ENCODE data around the gene CAPN2. TPM values are rescaled to one million over a fixed set of nuclear protein-coding genes. Genes with fewer than 3 reads are reported as not detected.

Gene CAPN2
- total RNA-seq, 2 donors from 2014 or later: 218 to 220 TPM

GRCh38 chr1:223756806-223757700, 44.7 kb downstream of the CAPN2 start:
- Mint-ChIP-seq H3K27me3 (no peaks in the 10 kb centered on the region), H3K4me3 (no peak overlapping the region), H3K27ac (peak overlapping the region; percentile 11), H3K36me3 (ENCODE audit: low read depth) (peaks cover 8% of the 10 kb centered on the region), H3K4me1 (peaks cover 9% of the 10 kb centered on the region)
- ATAC-seq (no peak), DNase-seq (no peak)
- H3K9me3 ChIP-seq (ENCODE audit: control insufficient read depth, low read length, poor library complexity, severe bottlenecking): no peaks in the 10 kb centered on the region

- Mint-ChIP-seq H3K27me3 (no peaks in the 10 kb centered on the region), H3K27ac (no peak overlapping the region), H3K4me3 (no peak overlapping the region), H3K4me1 (peaks cover 6% of the 10 kb centered on the region), H3K36me3 (ENCODE audit: low read depth) (peaks cover 10% of the 10 kb centered on the region)
- ATAC-seq (no peak), DNase-seq (no peak)
- H3K9me3 ChIP-seq (ENCODE audit: control insufficient read depth, low read length, poor library complexity, severe bottlenecking): no peaks in the 10 kb centered on the region
Measured at GRCh38 chr1:223758734-223759133, 46.4 kb downstream of the CAPN2 start.

DNA sequence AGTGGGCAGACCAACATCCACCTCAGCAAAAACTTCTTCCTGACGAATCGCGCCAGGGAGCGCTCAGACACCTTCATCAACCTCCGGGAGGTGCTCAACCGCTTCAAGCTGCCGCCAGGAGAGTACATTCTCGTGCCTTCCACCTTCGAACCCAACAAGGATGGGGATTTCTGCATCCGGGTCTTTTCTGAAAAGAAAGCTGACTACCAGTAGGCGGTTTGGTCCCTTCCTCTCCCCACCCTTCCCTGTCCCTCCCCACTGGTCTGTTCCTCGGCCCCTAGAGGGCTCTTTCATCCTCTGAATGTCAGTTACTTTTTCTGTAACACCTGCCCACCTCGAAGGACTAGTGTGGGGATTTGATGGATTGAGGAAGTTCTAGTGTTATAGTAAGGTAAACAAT, 46.9 kb downstream of the CAPN2 start:
- no peak for ATAC-seq
- H3K36me3 Mint-ChIP-seq (ENCODE audit: low read depth): peaks cover 10% of the 10 kb centered on the region
- H3K27me3 Mint-ChIP-seq: no peaks in the 10 kb centered on the region
- no peaks in the 10 kb centered on the region for H3K9me3 ChIP-seq (ENCODE audit: control insufficient read depth, low read length, poor library complexity, severe bottlenecking)
- H3K4me3 Mint-ChIP-seq: no peak overlapping the region
- peaks cover 6% of the 10 kb centered on the region for H3K4me1 Mint-ChIP-seq
- DNase-seq: no peak
- H3K27ac Mint-ChIP-seq: no peak overlapping the region

GRCh38 chr1:223760833-223761232, 48.5 kb downstream of the CAPN2 start:
- no peak for ATAC-seq
- no peak for DNase-seq
- Mint-ChIP-seq H3K4me3 (no peak overlapping the region), H3K36me3 (ENCODE audit: low read depth) (peaks cover 8% of the 10 kb centered on the region), H3K27me3 (no peaks in the 10 kb centered on the region), H3K4me1 (peaks cover 4% of the 10 kb centered on the region), H3K27ac (no peak overlapping the region)
- no peaks in the 10 kb centered on the region for H3K9me3 ChIP-seq (ENCODE audit: control insufficient read depth, low read length, poor library complexity, severe bottlenecking)

- Mint-ChIP-seq H3K4me1 (peaks cover 4% of the 10 kb centered on the region), H3K36me3 (ENCODE audit: low read depth) (peaks cover 8% of the 10 kb centered on the region), H3K4me3 (no peak overlapping the region), H3K27me3 (no peaks in the 10 kb centered on the region), H3K27ac (peak overlapping the region; percentile 89)
- DNase-seq (no peak), ATAC-seq (no peak)
- no peaks in the 10 kb centered on the region for H3K9me3 ChIP-seq (ENCODE audit: control insufficient read depth, low read length, poor library complexity, severe bottlenecking)
Measured at GRCh38 chr1:223761411-223761810, 49.1 kb downstream of the CAPN2 start.

DNA sequence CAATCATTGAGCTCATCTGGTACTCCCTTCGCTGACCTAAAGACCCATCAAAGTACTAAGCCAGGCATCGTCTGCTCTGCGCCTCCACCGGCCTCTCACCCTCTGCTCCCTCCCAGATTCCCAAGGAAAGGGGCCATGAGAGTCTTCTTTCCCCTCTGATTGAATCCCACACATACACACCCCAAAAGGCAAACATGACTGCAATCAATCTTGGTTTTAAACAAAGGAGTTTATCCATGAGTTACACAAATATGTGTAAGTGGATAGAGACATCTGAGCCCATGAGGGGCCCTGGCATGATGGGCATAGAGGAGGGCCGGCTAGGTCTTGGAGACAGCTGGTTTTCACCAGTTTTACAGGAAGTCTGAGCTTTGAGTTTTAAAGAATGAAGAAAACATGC, 50.9 kb downstream of the CAPN2 start:
- ATAC-seq (no peak), DNase-seq (no peak)
- H3K36me3 Mint-ChIP-seq (ENCODE audit: low read depth): peaks cover 8% of the 10 kb centered on the region

GRCh38 chr1:223763881-223764280, 51.5 kb downstream of the CAPN2 start:
- DNase-seq: no peak
- H3K9me3 ChIP-seq (ENCODE audit: control insufficient read depth, low read length, poor library complexity, severe bottlenecking): no peaks in the 10 kb centered on the region
- H3K4me1 Mint-ChIP-seq: peaks cover 4% of the 10 kb centered on the region
- no peak overlapping the region for H3K4me3 Mint-ChIP-seq
- H3K27me3 Mint-ChIP-seq: no peaks in the 10 kb centered on the region
- ATAC-seq: no peak
- H3K27ac Mint-ChIP-seq: peak overlapping the region; percentile 89
- H3K36me3 Mint-ChIP-seq (ENCODE audit: low read depth): peaks cover 8% of the 10 kb centered on the region

More for the DNA sequence above, 50.9 kb downstream of the CAPN2 start:
- H3K4me1 Mint-ChIP-seq: peaks cover 4% of the 10 kb centered on the region
- no peak overlapping the region for H3K4me3 Mint-ChIP-seq
- H3K27ac Mint-ChIP-seq: peak overlapping the region; percentile 89
- no peaks in the 10 kb centered on the region for H3K9me3 ChIP-seq (ENCODE audit: control insufficient read depth, low read length, poor library complexity, severe bottlenecking)
- no peaks in the 10 kb centered on the region for H3K27me3 Mint-ChIP-seq

GRCh38 chr1:223765036-223765718, 52.8 kb downstream of the CAPN2 start:
- peak overlapping the region; percentile 68 for H3K27ac Mint-ChIP-seq
- H3K36me3 Mint-ChIP-seq (ENCODE audit: low read depth): peaks cover 5% of the 10 kb centered on the region
- no peaks in the 10 kb centered on the region for H3K27me3 Mint-ChIP-seq
- no peaks in the 10 kb centered on the region for H3K4me1 Mint-ChIP-seq
- ATAC-seq: peak; percentile 16
- H3K9me3 ChIP-seq (ENCODE audit: control insufficient read depth, low read length, poor library complexity, severe bottlenecking): no peaks in the 10 kb centered on the region
- no peak overlapping the region for H3K4me3 Mint-ChIP-seq
- no peak for DNase-seq

DNA sequence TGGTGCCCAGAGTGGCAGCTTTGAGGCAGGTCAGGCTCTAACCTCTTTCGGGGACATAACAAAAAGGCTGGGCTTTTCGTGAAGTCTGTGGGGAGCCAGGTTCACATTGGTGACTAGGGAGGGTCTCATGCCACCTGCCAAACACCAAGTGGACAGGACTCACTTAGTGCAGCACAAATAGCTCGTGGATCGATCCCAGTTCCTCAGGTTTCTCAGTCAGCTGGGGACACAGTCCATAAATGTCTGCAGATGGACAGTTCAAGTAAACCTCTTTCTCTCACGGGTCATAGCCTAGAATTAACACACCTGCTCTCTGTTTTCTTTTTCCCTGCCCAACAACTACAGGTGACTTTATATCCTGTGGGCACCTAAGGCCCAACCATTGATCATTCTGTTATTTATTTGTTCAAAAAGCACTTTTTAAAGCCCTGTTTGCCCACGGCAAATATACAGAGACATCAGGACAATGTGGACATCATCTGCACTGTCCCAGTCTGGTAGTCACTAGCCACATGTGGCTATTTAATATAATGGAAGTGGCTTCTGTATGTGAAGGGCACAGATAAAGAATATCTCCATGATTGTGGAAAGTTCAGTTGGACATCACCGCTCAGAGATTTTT, 53.5 kb downstream of the CAPN2 start:
- ATAC-seq (no peak), DNase-seq (no peak)
- H3K9me3 ChIP-seq (ENCODE audit: control insufficient read depth, low read length, poor library complexity, severe bottlenecking): no peaks in the 10 kb centered on the region
- peak overlapping the region; percentile 68 for H3K27ac Mint-ChIP-seq
- no peaks in the 10 kb centered on the region for H3K4me1 Mint-ChIP-seq
- no peak overlapping the region for H3K4me3 Mint-ChIP-seq
- H3K27me3 Mint-ChIP-seq: no peaks in the 10 kb centered on the region
- peaks cover 5% of the 10 kb centered on the region for H3K36me3 Mint-ChIP-seq (ENCODE audit: low read depth)

DNA sequence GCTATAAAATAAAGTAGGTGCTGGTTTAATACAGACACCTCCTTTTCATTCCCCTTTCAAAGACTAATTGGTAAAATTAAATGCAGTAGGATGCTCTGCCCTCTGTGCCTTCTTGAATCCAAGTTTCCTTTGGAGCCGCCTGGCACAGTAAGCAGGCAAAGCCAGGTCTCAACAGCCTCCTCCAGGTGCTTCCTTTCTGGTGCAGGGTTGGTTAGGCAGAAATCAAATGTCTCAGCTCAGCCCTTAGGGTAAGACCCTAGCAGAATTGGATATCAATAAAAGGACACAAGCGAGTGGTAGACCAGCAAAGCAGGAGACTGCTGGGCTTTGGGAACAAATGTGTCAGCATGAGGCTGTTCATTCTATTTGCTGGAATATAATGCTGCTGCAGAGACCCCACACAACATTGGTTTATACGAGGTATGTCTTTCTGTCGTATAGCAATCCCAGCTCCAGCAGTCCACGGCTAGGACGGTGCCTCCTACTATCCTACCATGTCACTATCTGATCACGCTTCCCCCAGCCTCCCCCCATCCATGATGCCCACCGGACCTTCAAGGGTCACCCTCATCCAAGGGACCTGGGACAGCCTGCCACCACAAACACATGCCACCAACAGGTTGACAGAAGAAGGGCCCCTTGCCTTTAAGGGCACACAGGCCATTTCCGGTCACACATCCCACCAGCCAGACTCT, 58.4 kb downstream of the CAPN2 start:
- DNase-seq: no peak
- no peaks in the 10 kb centered on the region for H3K9me3 ChIP-seq (ENCODE audit: control insufficient read depth, low read length, poor library complexity, severe bottlenecking)
- Mint-ChIP-seq H3K27ac (peak overlapping the region; percentile 82), H3K27me3 (no peaks in the 10 kb centered on the region), H3K36me3 (ENCODE audit: low read depth) (peaks cover 7% of the 10 kb centered on the region), H3K4me1 (peaks cover 16% of the 10 kb centered on the region), H3K4me3 (no peak overlapping the region)
- no peak for ATAC-seq

- no peaks in the 10 kb centered on the region for H3K9me3 ChIP-seq (ENCODE audit: control insufficient read depth, low read length, poor library complexity, severe bottlenecking)
- Mint-ChIP-seq H3K27ac (peak overlapping the region; percentile 82), H3K4me1 (peaks cover 23% of the 10 kb centered on the region), H3K4me3 (peak overlapping the region; percentile 66), H3K27me3 (no peaks in the 10 kb centered on the region), H3K36me3 (ENCODE audit: low read depth) (peaks cover 10% of the 10 kb centered on the region)
- DNase-seq (no peak), ATAC-seq (no peak)
Measured at GRCh38 chr1:223771469-223771813, 59.1 kb downstream of the CAPN2 start.

DNA sequence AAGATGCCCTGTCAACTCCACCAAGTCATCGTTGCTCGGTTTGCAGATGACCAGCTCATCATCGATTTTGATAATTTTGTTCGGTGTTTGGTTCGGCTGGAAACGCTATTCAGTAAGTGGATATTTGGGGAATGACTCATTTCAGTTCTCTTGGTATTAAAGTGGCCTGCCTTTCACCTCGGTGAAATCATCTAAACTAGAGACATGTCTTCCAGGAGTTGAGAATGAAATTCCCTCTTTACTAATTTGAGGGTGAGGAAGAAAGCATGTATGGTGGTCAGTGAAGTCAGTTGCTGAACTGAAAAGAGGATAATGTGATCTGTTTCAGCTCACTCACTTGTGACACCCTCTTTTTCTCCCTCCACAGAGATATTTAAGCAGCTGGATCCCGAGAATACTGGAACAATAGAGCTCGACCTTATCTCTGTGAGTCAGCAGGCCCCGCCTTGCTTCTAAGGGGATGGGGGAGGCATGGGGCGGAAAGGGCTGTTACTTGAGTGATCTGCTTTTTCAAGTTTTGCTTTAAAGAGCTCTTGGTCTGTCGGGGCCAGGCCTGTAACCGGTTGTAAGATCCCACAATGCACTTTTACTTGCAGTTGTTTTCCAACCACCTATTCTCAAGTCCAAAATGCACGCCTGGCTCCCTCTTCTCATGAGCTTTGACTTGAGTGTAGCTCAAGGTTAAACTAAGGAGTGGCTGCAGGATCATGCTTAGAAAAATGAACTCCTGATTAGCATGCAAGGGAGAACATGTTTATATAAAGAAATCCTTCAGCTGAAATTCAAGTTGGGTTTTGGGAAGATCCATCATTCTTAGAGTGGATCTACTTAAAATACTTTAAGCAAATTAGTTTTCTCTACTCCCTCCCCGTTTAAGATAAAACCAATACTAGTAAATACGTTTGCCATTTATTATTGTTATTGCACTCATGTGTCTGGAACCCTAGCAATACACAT, 59.8 kb downstream of the CAPN2 start:
- no peaks in the 10 kb centered on the region for H3K9me3 ChIP-seq (ENCODE audit: control insufficient read depth, low read length, poor library complexity, severe bottlenecking)
- Mint-ChIP-seq H3K27ac (peak overlapping the region; percentile 82), H3K27me3 (no peaks in the 10 kb centered on the region), H3K4me3 (peak overlapping the region; percentile 5), H3K36me3 (ENCODE audit: low read depth) (peaks cover 12% of the 10 kb centered on the region), H3K4me1 (peaks cover 26% of the 10 kb centered on the region)
- ATAC-seq (no peak), DNase-seq (no peak)
